GM04504 (cell line): ENCODE measurements around the gene MAF.

Experiments used
- DNase-seq: peaks from one replicate; pipeline ENCODE4 v3.0.0-alpha.2; 2012; ENCODE audit warnings: low read depth

Gene MAF

DNA sequence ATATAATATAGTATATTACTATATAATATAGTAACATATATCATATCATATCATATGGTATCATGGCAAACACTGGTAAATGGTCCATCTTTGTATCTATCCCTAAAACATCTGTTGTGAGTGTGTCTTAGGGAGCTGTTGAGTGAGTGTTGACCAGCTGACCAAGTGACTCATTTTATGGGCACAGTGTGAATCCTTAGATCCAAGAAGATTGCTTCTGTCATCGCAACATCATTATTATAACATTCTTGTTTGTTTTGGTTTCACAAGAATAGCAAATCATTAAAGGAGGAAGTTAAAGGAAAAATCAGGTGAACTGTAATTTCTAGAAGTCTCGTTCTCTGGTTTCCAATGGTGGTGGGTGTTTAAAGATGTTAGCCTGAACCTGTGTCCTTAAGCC, 11.7 kb upstream of the MAF start:
- DNase-seq: no peak

GRCh38 chr16:79610771-79611170, 10.2 kb upstream of the MAF start:
- no peak for DNase-seq

DNA sequence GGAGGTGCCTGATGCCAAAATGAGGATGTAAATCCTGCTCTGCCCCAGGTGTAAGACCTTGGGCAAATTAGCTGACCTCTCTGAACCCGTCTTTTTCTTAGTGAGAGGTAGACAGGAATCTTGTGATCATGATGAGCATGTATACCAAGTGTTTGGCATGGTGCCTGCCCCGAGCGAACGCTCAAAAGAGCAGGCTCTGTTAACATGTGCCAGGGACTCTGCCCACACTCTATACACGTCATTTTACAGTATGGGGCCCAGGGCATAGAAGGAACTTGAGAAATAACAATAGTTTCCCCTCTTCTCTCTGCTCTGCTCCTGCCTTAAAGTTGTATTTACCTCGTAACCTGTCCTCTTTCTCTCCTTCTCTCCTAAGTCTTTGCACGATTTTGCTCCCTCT, 9.3 kb upstream of the MAF start:
- no peak for DNase-seq

DNA sequence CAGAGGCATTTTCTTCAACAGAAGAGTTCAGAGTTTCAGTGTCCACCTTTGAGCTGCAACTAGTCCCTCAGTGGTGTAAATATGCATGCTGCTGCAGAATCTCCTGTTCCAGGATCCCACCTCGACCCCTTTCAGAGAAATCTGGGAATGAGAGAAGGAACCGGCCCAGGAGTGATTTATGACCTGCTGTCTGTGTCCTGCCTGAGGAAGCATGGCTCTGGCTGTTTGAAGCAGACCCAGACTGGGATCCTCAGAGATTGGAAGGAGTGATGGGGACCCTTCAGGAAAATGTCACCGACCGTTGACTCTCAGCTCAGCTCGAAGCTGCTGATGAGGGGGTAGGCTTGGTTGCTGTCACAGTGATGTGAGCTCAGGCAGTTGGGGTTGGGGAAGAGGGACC, 8.4 kb upstream of the MAF start:
- DNase-seq: no peak

GRCh38 chr16:79607587-79607986, 7.0 kb upstream of the MAF start:
- DNase-seq: no peak

GRCh38 chr16:79605999-79606398, 5.5 kb upstream of the MAF start:
- no peak for DNase-seq

DNA sequence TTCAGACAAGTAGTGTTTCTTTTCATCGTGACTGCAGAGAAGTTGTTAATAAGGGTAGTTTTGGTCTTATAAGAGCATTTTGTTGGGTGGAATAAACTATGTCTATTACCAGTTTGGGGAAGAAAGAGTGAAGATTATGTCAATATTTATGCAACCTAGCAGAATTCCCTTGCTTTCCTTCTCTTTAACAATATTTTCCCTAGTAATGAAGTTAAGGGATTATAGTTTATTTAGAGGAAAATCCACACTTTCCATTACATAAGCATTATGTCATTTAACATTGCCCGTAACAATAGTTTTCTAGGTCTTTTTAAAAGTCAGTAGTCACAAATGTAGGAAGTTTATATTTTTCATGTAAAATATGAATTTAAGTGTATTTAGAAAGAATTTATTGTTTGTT, 2.5 kb upstream of the MAF start:
- no peak for DNase-seq

GRCh38 chr16:79602628-79603014, 2.1 kb upstream of the MAF start:
- DNase-seq: no peak

DNA sequence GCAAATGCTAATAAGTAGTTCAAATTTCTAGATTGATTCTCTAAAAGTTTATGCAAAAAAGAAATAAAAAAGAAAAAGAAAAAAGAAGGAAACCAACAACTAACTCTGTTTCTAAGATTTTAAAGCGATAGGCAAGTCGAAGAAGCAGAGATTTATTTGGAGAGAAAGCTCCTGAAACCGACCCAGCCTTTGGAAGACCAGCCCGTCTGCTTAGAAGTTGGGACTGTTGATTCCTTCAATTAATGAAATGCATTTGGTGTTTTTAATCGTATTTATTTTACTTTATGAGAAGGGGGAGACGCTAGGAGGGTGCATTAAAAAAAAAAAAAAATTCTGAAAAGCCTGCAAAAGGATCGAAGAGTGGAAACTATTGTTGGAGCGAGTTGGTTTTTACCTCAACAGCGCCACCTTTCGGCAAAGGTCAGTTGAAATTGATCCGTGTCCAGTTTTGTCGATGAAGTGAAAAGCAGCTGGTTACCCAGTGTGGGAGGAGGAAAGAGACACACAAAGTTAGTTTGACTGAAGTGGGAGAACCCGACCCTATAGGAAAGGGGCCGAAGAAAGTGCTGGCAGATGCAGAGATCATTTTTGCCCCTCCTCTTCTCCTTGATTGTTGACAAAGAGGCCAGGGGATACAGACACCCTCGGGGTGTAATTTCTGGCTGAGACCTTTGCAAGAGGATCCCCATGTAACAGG, 1.5 kb upstream of the MAF start:
- peak; percentile 32 for DNase-seq

DNA sequence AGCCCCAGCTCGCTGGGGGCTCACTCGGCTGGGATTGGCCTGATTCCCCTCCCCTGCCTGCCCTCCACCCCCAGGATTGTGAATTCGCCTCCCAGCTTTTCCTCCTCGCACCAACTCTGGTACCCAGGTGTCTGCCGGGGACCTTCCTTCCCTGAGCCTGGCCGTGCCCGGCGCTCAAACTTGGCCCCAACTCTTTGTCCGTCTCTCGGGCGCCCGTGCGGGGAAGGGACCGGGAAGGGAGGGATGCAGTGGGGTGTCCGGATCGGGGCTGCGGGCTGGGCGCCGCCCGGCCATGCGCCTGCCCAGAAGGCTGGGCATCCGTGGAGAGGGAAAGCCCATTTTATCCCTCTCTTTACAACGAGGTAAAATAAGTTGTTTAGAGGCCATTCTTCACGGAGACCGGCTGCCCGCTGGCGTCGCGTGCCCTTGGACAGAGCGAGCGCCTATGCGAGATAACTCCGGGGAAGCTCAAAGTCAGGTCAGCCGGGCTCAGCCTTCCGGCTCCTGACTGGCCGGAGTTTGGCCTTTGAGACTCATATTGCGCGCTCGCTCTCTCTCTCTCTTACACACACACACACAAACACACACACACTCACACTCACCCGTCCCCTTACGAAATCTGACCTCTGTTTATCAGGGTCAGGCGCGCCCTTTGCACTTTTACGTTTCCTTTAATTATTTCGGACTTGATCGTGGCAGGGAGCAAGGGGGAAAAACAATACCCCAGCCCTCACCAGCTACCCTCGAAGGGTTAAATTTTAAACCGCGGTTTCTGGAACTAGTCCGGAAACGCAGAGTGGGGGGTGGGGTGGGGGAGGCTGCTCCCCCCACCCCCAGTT, 774 bp upstream of the MAF start:
- no peak for DNase-seq

DNA sequence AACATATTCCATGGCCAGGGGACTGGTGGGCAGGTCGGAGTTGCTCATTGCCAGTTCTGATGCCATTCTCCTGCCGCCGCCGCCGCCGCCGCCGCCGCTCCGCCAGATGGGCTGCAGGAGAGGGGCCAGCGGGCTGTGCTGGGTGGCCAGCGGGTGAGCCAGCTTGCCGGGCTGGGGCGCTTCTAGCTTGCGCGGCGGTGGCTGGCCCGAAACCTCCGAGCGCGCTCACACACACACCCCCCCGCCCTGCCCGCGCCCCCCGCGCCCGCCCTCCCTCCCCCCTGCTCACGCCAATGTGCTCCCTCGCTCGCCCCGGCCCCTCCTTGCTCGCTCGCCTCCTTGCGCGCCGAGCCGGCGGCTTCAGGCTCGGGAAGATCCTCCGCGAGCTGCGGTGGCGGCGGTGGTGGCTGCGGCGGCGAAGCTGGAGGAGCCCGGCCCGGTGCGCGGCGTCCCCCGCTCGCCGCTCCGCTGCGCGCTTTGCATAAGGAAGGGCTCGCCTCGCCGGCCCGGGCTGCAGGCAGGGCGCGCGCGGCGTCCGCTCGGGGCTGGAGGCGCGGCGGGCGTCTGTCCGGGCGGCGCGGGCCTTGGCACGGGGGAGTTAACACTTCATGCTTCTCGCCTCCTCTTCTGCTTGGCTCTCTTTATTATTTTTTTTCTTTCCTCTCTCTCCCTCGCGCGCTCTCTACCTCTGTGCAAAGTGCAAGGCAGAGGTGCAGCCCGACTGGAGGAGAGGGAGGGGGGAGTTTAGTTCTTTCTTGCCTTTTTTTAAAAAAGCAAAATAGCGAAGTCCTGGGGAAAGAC, 500 bp downstream of the MAF start:
- DNase-seq: no peak

GRCh38 chr16:79599256-79599836, 1.2 kb downstream of the MAF start:
- DNase-seq: no peak

DNA sequence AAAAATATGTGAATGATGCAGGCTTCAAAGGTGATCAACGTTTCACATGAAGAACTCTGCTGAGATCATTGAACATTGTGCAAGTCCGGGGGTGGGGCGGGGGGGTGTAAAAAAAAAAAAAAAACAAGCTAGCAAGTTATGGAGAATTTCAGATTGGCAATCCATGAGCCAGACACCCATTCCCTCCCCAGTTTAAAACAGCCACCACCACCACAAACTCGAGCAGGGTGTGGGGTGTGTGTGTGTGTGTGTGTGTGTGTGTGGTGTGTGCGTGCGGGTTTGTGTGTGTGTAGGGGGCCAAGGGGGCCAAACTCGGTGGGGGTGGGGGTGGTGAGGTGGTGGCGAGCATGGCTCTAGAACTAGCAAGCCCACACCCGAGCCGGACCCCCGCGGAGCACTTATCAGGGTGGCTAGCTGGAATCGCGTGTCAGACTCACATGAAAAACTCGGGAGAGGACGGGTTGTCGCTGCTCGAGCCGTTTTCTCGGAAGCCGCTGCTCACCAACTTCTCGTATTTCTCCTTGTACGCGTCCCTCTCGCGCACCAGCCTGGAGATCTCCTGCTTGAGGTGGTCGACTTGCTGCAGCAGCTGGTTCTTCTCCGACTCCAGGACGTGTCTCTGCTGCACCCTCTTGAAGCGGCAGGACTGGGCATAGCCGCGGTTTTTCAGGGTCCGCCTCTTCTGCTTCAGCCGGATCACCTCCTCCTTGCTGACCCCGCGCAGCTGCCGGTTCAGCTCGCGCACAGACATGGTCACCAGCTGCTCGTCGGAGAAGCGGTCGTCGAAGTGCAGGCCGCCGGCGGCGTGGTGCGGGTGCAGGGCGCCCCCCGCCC, 2.0 kb downstream of the MAF start:
- DNase-seq: no peak

DNA sequence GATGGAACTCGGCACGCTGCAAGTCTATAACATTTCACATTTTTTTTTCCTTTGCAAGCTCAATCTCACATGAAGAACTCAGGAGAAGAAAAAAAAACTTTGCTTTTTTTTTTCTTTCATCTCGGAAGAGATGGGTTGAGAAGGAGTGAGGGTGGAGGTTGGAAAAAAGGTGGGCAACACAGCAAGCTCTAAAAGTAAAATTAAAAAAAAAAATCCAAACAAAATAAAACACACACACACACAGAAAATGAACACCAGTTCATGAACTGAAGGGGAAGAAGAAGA, 2.5 kb downstream of the MAF start:
- DNase-seq: no peak

- DNase-seq: no peak
These were observed 3.1 kb downstream of the MAF start for GRCh38 chr16:79597277-79598062.

GRCh38 chr16:79595931-79596450, 4.5 kb downstream of the MAF start:
- DNase-seq: no peak

DNA sequence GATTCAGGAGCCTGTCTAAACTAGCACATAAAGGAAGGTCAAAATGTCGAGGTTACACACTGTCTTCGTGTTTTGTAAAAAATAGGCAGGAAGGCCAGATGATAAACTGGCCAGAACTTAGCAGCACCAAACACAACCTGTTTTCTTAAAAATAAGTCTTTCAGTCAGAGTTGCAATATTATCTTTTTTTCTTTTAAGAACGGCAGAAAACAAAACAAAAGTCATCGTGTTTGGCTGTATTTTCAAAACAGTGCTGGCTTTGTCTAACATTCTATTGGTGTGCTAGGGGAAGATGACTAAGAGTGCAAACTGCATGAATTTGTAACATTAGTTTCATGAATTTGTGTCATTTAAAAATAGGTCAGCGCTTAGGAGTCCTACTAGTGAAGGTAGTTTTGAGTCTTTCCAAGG, 5.3 kb downstream of the MAF start:
- no peak for DNase-seq

- no peak for DNase-seq
These were observed 6.8 kb downstream of the MAF start for GRCh38 chr16:79593754-79594153.

DNA sequence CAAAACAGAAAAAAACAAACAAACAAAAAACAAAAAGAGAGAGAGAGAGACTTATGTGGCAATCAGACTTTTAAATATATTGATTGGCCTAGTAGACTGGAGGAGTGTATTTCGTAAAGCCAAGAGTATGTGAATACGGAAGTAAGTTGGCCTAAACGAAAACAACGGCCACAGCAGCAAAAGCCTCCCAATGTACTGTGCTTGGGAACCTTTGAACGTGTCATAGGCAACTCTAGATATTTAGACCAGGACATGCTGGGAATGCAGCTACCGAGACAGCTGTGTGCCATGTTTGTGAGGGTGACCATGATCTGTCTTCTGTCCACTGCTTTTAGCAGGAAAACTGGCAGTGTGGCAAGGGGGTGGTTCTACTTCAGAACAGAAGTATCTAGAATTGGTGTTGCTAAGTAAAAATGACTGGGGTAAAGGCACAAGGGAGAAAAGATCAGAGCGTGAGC, 7.4 kb downstream of the MAF start:
- no peak for DNase-seq

GRCh38 chr16:79592186-79592585, 8.4 kb downstream of the MAF start:
- no peak for DNase-seq
